Tibial nerve (tissue), 4 donors: ENCODE results near the gene TRIM37.

ENCODE experiments used
- CTCF ChIP-seq, 5 experiments: fragments of 200-600 bp in 3 of 5; fragments of 450-650 bp in 2 of 5; sonication (generic) in 3 of 5; IDR thresholded peaks; one replicate each; pipeline ENCODE4 v1.5.1; 2016 to 2019; ENCODE audit warnings: antibody characterized with exemption in 5 of 5, mild to moderate bottlenecking in 3 of 5, moderate library complexity in 2 of 5
- EP300 ChIP-seq, 2 donors: sonication (generic); formaldehyde crosslinking; IDR thresholded peaks; one replicate each; pipeline ENCODE4 v1.6.1; 2017; ENCODE audit warnings: antibody characterized with exemption in 2 of 2, mild to moderate bottlenecking in 1 of 2
- POLR2A ChIP-seq, 2 donors: fragments of 450-650 bp; IDR thresholded peaks; one replicate each; pipeline ENCODE4 v1.6.1; 2017; ENCODE audit warnings: antibody characterized with exemption in 2 of 2, mild to moderate bottlenecking in 2 of 2, moderate library complexity in 2 of 2

GRCh38 chr17:59018019-59018418 is 88.7 kb downstream of the TRIM37 start:
- TF ChIP-seq POLR2A (IDR thresholded peaks at IDR 0.05) = no peak
- no peak for TF ChIP-seq CTCF (IDR thresholded peaks at IDR 0.05)
- TF ChIP-seq EP300 (IDR thresholded peaks at IDR 0.05) = no peak
